Prostate gland (tissue), 2 donors: ENCODE measurements around the gene EAPP.

Experiments used
- POLR2AphosphoS5 ChIP-seq: sonication (generic); formaldehyde crosslinking; IDR thresholded peaks from one replicate; pipeline ENCODE4 v1.6.1; 2017; ENCODE audit warnings: antibody characterized with exemption
- TF ChIP-seq, protein P1 (sequence below), 4 experiments: fragments of 200-600 bp in 2 of 4; fragments of 450-650 bp in 2 of 4; sonication (generic) in 2 of 4; IDR thresholded peaks; 1 replicate in 3 of 4; 2 replicates in 1 of 4; pipeline ENCODE4 v1.5.1; 2016 to 2019; ENCODE audit warnings: antibody characterized with exemption in 4 of 4, mild to moderate bottlenecking in 2 of 4, moderate library complexity in 2 of 4

DNA sequence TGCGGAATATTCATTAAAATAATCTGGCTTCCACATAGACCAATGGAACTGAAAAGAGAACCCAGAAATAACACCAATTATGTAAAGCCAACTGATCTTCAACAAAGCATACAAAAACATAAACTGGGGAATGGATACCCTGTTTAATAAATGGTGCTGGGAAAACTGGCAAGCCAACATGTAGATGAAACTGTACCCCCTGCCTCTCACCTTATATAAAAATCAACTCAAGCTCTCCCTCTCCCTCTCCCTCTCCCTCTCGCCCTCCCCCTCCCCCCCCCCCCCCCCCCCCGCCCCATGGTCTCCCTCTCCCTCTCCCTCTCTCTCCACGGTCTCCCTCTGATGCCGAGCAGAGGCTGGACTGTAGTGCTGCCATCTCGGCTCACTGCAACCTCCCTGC is 64.3 kb downstream of the EAPP start:
- TF ChIP-seq, protein P1, sequence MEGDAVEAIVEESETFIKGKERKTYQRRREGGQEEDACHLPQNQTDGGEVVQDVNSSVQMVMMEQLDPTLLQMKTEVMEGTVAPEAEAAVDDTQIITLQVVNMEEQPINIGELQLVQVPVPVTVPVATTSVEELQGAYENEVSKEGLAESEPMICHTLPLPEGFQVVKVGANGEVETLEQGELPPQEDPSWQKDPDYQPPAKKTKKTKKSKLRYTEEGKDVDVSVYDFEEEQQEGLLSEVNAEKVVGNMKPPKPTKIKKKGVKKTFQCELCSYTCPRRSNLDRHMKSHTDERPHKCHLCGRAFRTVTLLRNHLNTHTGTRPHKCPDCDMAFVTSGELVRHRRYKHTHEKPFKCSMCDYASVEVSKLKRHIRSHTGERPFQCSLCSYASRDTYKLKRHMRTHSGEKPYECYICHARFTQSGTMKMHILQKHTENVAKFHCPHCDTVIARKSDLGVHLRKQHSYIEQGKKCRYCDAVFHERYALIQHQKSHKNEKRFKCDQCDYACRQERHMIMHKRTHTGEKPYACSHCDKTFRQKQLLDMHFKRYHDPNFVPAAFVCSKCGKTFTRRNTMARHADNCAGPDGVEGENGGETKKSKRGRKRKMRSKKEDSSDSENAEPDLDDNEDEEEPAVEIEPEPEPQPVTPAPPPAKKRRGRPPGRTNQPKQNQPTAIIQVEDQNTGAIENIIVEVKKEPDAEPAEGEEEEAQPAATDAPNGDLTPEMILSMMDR (IDR thresholded peaks at IDR 0.05) = no peak
- TF ChIP-seq POLR2AphosphoS5 = no peak
